OCI-LY3 (cell line): ENCODE results near the gene HSPA2.

Experiments used
- H2AFZ ChIP-seq: fragments of 200-600, 300-600 bp; shearing (Covaris generic); 2 replicates; pipeline ENCODE4 v1.6.0; 2014; ENCODE audit warnings: antibody characterized with exemption, low read depth, low read length
- H3K27ac ChIP-seq: fragments of 200-600, 300-600 bp; sonication (generic); 2 replicates; pipeline ENCODE4 v1.5.1; 2014; ENCODE audit warnings: mild to moderate bottlenecking, low read length, moderate library complexity, mixed read lengths
- H3K27me3 ChIP-seq: fragments of 200-600, 300-600 bp; sonication (generic); 2 replicates; pipeline ENCODE4 v1.6.1; 2014; ENCODE audit warnings: low read depth, low read length, mixed read lengths
- H3K36me3 ChIP-seq: fragments of 200-600, 300-600 bp; sonication (generic); replicated peaks from 2 replicates; pipeline ENCODE3; 2014; ENCODE audit warnings: low read depth, low read length, mixed read lengths
- H3K4me1 ChIP-seq: fragments of 300-600, 200-600 bp; sonication (generic); 2 replicates; pipeline ENCODE4 v1.6.1; 2014; ENCODE audit warnings: low read length, mixed read lengths
- H3K4me2 ChIP-seq: fragments of 200-600, 300-600 bp; sonication (generic); 2 replicates; pipeline ENCODE4 v1.6.1; 2014; ENCODE audit warnings: low read length, mixed read lengths
- H3K4me3 ChIP-seq: fragments of 300-600, 200-600 bp; sonication (generic); 2 replicates; pipeline ENCODE4 v1.5.1; 2014; ENCODE audit warnings: antibody characterized with exemption, mild to moderate bottlenecking, low read length, moderate library complexity
- H3K79me2 ChIP-seq: fragments of 300-600, 200-600 bp; shearing (Covaris generic); 2 replicates; pipeline ENCODE4 v1.6.1; 2014; ENCODE audit warnings: mild to moderate bottlenecking, low read length, mixed read lengths
- H3K9ac ChIP-seq: fragments of 300-600, 200-600 bp; shearing (Covaris generic); 2 replicates; pipeline ENCODE4 v1.6.0; 2014; ENCODE audit warnings: mild to moderate bottlenecking, low read length, moderate library complexity
- H3K9me3 ChIP-seq: fragments of 200-600, 300-600 bp; shearing (Covaris generic); 2 replicates; pipeline ENCODE4 v1.6.1; 2014; ENCODE audit warnings: low read length, mixed read lengths; ENCODE audit not compliant: insufficient read depth
- H4K20me1 ChIP-seq: fragments of 200-600, 300-600 bp; sonication (generic); 2 replicates; pipeline ENCODE4 v1.6.1; 2016; ENCODE audit warnings: low read length, mixed read lengths; ENCODE audit not compliant: insufficient read depth
- CTCF ChIP-seq: fragments of 200-600, 300-600 bp; sonication (generic); IDR thresholded peaks from 2 replicates; pipeline ENCODE4 v1.5.1; 2014; ENCODE audit warnings: antibody characterized with exemption, low read length, low read depth
- EZH2phosphoT487 ChIP-seq: fragments of 200-600 bp; shearing (Covaris generic); IDR thresholded peaks from 2 replicates; pipeline ENCODE4 v1.6.1; 2018; ENCODE audit warnings: antibody characterized with exemption, mixed run types, low read depth

The HSPA2 gene

GRCh38 chr14:64540208-64541202 lies at the start of gene HSPA2:
Gene HSPA2, plus strand, starts transcription at chr14:64540741. Its CDS starts 109 bp downstream, at chr14:64540850.
- Histone ChIP-seq H3K79me2 (no peaks in the 10 kb centered on the region), H3K4me2 (peak within 1 kb of the TSS; percentile 68), H4K20me1 (no peaks in the 10 kb centered on the region), H3K4me3 (peak within 1 kb of the TSS; percentile 89), H3K27ac (no peak within 1 kb of the TSS), H2AFZ (peak within 1 kb of the TSS; percentile 97), H3K4me1 (no peaks in the 10 kb centered on the region), H3K27me3 (no peaks in the 10 kb centered on the region), H3K36me3 (no peaks in the 10 kb centered on the region), H3K9ac (peak within 1 kb of the TSS; percentile 84), H3K9me3 (no peaks in the 10 kb centered on the region)
- TF ChIP-seq CTCF, result peak; percentile 64
- no peak for TF ChIP-seq EZH2phosphoT487

GRCh38 chr14:64491637-64492036 lies 48.9 kb upstream of the HSPA2 start:
- no peaks in the 10 kb centered on the region for H3K4me1 ChIP-seq
- H3K36me3 ChIP-seq, result peaks cover 54% of the 10 kb centered on the region
- peaks cover 59% of the 10 kb centered on the region for H3K79me2 ChIP-seq
- H3K4me2 ChIP-seq, result no peak overlapping the region
- no peak for TF ChIP-seq CTCF
- H4K20me1 ChIP-seq, result peaks cover 11% of the 10 kb centered on the region
- H3K27ac ChIP-seq, result no peak overlapping the region
- H3K9me3 ChIP-seq, result no peaks in the 10 kb centered on the region
- no peak overlapping the region for H2AFZ ChIP-seq
- no peaks in the 10 kb centered on the region for H3K27me3 ChIP-seq
- H3K4me3 ChIP-seq, result no peak overlapping the region
- H3K9ac ChIP-seq, result no peak overlapping the region

- Histone ChIP-seq H3K9me3 (no peaks in the 10 kb centered on the region), H2AFZ (no peak overlapping the region), H3K27ac (no peak overlapping the region), H4K20me1 (peaks cover 13% of the 10 kb centered on the region), H3K79me2 (peaks cover 70% of the 10 kb centered on the region), H3K36me3 (peaks cover 46% of the 10 kb centered on the region), H3K4me3 (no peak overlapping the region), H3K9ac (no peak overlapping the region), H3K4me1 (no peaks in the 10 kb centered on the region), H3K4me2 (no peak overlapping the region), H3K27me3 (no peaks in the 10 kb centered on the region)
- TF ChIP-seq EZH2phosphoT487 (no peak), CTCF (no peak)
These were observed 47.1 kb upstream of the HSPA2 start for GRCh38 chr14:64493455-64493854.

- Histone ChIP-seq H3K27me3 (no peaks in the 10 kb centered on the region), H3K4me2 (no peak overlapping the region), H3K4me1 (peaks cover 7% of the 10 kb centered on the region), H3K9ac (no peak overlapping the region), H3K36me3 (peaks cover 51% of the 10 kb centered on the region), H3K9me3 (no peaks in the 10 kb centered on the region), H4K20me1 (peaks cover 19% of the 10 kb centered on the region), H2AFZ (no peak overlapping the region), H3K27ac (no peak overlapping the region), H3K4me3 (no peak overlapping the region), H3K79me2 (peaks cover 87% of the 10 kb centered on the region)
- no peak for TF ChIP-seq EZH2phosphoT487
- TF ChIP-seq CTCF, result no peak
These were observed 45.3 kb upstream of the HSPA2 start for GRCh38 chr14:64495252-64495651.
